ENCODE data around the gene PACS1. TPM values are rescaled to one million over a fixed set of nuclear protein-coding genes. Genes with fewer than 3 reads are reported as not detected.

The PACS1 gene
- polyA plus RNA-seq, 3 donors, result 44.0 to 50.8 (median 45.6) TPM

DNA sequence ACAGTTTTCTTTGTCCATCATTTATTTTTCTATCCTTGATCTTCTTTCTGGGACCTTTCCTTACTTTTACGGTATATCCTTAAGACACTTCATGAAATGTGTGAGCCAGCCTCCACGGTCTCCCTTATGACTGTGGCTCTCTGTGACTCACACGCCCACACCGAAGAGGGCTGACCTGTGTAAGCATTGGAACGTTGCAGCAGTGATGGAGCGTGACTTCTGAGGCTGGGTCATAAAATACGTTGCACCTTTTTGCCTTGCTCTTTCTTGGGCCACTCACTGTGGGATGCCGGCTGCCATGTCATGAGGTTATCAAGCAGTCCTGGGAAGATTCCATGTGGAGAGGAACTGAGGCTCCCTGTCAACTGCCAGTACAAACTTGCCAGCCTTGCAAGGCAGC lies 102.1 kb downstream of the PACS1 start:
- DNase-seq (ENCODE audit: low read depth in 3 of 3, low spot score in 2 of 3), result peak in 1 of 3 donors; percentile 21

DNA sequence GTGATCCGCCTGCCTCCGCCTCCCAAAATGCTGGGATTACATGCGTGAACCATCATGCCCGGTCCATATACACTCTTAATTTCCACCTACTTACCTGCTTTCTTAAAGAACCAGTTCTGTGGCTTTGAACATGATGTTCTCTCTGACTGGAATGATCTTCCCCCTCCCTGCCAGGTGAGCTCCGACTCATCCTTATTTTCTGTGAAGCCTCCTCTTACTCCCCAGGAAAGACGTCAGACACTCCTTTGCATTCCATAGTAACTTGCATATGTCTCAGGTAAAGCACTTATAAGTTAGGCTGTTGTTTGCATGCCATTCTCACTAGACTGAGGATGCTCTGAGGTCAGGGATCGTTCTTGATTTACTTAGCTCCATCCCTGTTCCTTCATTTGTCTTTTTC lies 106.6 kb downstream of the PACS1 start:
- no peak for DNase-seq (ENCODE audit: low read depth in 3 of 3, low spot score in 2 of 3)

DNA sequence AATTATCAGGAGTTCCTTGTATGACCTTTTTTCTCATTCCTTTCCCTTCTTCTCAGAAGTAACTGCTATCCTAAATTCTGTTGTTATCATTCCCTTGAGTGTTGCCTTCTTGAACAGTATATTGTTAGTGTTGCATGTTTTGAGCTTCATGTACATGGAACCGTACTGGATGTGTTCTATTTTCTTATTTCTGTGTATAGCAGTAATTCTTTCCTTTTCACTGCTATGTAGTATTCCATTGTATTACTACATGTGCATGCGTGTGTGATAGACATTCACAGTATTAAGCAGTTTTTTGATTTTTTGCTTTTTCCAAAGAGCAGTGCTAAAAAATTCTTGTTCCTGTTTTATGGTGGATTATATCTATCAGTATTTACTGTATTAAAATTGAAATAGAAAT lies 108.1 kb downstream of the PACS1 start:
- DNase-seq (ENCODE audit: low read depth in 3 of 3, low spot score in 2 of 3), result no peak

DNA sequence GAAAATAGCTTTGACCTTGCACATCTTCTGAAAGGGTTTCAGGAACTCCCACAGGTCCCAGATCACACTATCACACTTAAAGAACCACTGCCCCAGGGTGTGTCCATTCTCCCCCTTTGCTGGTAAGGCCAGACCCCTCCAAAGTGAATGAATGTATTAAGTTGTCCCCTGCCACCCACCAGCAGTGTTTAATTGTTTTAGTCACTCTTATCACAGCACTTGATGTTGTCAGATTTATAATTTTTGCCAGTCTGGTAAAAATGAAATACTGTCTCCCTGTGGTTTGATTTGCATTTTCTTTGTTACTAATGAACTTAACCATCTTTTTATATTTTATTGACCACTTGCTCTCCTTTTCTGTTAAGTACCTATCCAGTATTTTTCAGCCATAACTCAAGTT lies 108.8 kb downstream of the PACS1 start:
- no peak for DNase-seq (ENCODE audit: low read depth in 3 of 3, low spot score in 2 of 3)

DNA sequence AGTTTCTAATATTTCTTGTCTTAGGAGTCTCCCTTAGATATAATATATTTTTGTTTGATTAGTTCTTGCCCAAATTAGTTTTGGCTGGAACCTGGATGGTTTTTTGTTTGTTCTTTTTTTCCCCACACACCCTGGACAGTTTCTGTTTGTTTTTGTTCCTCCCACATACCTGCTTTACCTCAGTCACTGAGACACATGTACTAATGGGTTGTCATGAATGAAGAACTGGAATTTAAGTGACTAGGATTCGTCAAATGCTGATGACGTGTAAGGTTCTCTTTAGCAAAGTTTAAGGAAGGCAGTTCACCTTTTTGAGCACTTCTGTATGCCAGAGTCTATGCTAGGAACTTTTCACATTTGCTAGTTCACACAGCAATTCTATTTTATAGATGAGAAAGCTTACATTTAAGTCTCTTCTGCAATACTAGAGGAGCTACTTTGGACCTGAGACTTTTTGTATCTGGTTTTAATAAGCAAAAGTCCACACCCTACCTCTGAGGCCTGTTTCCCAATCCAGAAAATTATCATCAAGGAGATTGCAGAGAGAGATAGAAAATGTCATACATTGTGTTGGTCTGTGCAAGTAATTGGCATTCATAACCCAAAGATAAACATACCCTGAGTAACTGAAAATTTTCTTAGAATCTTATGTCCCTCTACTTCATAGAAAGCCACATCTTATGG lies 111.7 kb downstream of the PACS1 start:
- no peak for DNase-seq (ENCODE audit: low read depth in 3 of 3, low spot score in 2 of 3)

GRCh38 chr11:66183494-66184048 lies 113.5 kb downstream of the PACS1 start:
- no peak for DNase-seq (ENCODE audit: low read depth in 3 of 3, low spot score in 2 of 3)

DNA sequence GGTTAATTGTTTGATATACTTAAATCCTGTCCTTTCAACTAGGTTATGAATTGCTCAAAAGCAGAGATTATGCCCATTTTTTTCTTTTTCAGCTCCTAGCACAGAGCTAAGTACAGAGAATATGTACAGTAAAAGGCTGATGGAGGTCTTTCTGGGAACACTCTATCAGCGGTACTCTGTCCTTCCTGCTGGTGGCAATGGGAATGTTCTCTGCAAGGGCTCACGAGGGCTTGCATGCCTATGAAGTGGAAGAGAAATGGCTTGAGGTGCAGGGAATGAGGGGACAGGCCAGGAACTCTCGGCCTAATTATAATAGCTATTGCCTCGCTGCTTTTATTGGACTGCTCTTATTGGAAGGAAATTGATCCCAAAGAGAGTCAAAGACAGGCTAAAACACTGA lies 114.7 kb downstream of the PACS1 start:
- no peak for DNase-seq (ENCODE audit: low read depth in 3 of 3, low spot score in 2 of 3)

- DNase-seq (ENCODE audit: low read depth in 3 of 3, low spot score in 2 of 3), result no peak
Measured at GRCh38 chr11:66186470-66186869, 116.4 kb downstream of the PACS1 start.

DNA sequence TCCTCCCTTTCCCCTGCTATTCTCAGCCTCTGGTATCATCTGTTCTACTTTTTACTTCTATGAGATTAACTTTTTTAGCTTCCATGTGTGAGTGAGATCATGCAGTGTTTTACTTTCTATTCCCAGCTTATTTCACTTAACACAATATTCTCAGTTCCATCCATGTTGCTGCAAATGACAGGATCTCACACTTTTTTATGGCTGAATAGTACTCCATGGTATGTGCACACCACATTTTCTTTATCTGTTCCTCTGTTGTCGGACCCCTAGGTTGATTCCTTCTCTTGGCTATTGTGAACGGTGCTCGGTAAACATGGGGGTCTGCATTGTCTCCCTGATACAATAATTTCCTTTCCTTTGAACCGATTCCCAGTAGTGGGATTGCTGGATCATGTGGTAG lies 117.4 kb downstream of the PACS1 start:
- no peak for DNase-seq (ENCODE audit: low read depth in 3 of 3, low spot score in 2 of 3)

- DNase-seq (ENCODE audit: low read depth in 3 of 3, low spot score in 2 of 3), result no peak
Measured at GRCh38 chr11:66188580-66188979, 118.5 kb downstream of the PACS1 start.

- DNase-seq (ENCODE audit: low read depth in 3 of 3, low spot score in 2 of 3), result no peak
Measured at GRCh38 chr11:66189031-66189745, 119.1 kb downstream of the PACS1 start.

- no peak for DNase-seq (ENCODE audit: low read depth in 3 of 3, low spot score in 2 of 3)
Measured at GRCh38 chr11:66190786-66191185, 120.7 kb downstream of the PACS1 start.

DNA sequence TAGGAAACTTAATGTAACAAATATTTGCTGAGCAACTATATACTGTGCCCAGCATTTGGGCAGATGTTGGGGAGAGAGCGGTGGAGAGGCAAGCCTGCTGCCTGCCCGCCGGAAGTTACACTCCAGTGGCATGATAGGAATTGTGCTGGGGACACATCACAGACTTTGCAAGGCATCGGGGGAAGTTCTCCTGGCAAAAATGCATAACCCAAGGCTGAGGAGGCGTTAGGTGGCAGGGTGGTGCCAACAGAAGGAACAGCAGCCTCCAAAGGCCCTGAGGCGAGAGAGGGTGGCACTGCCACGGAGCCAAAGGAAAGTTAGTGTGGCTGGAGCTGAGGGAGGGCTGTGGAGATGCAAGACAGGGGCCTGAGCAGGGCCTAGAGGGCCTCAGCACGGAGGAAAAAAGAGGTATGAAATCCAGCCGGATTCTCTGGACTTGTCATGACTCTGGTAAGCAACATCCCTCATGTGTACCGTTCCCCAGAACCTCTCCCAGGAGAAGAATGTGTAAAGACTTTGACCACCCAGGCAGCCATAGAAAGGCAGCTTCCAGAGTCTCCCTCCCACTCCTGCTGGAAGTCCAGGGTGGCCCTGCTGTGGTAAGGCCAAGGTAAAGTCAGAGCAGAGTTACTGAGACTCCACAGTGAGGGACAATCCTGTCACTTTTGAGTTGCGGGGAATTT lies 122.2 kb downstream of the PACS1 start:
- no peak for DNase-seq (ENCODE audit: low read depth in 3 of 3, low spot score in 2 of 3)

- no peak for DNase-seq (ENCODE audit: low read depth in 3 of 3, low spot score in 2 of 3)
Measured at GRCh38 chr11:66194391-66194790, 124.3 kb downstream of the PACS1 start.

GRCh38 chr11:66195867-66196266 lies 125.8 kb downstream of the PACS1 start:
- no peak for DNase-seq (ENCODE audit: low read depth in 3 of 3, low spot score in 2 of 3)

DNA sequence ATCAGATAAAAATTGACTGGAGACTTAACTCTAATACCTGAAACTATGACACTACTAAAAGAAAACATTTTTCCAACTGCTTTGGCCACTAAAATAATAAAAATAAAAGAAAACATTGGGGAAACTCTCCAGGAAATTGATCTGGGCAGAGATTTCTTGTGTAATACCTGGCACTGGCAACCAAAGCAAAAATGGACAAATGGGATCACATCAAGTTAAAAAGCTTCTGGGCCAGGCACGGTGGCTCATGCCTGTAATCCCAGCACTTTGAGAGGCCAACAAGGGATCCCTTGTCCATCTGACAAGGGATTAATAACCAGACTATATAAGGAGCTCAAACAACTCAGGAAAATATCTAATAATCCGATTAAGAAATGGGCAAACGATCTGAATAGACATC lies 133.8 kb downstream of the PACS1 start:
- DNase-seq (ENCODE audit: low read depth in 3 of 3, low spot score in 2 of 3), result no peak

- no peak for DNase-seq (ENCODE audit: low read depth in 3 of 3, low spot score in 2 of 3)
Measured at GRCh38 chr11:66204412-66204811, 134.3 kb downstream of the PACS1 start.

GRCh38 chr11:66207816-66208215 lies 137.7 kb downstream of the PACS1 start:
- DNase-seq (ENCODE audit: low read depth in 3 of 3, low spot score in 2 of 3), result no peak

DNA sequence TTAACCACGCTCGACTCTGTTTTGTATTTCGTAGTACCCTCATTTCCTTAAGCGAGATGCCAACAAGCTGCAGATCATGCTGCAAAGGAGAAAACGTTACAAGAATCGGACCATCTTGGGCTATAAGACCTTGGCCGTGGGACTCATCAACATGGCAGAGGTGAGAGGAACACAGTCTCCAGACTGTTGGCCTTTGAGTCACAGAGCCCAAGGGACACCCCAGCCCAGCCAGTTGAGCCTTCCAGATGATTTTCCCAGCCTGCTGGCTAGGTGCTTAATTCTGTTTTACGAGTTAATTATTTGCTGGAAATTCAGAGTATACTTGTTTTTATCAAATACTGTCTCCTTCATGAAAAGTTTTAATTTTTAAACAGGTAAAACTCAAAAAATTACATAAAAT lies 141.0 kb downstream of the PACS1 start:
- no peak for DNase-seq (ENCODE audit: low read depth in 3 of 3, low spot score in 2 of 3)

- no peak for DNase-seq (ENCODE audit: low read depth in 3 of 3, low spot score in 2 of 3)
Measured at GRCh38 chr11:66216911-66217310, 146.8 kb downstream of the PACS1 start.

DNA sequence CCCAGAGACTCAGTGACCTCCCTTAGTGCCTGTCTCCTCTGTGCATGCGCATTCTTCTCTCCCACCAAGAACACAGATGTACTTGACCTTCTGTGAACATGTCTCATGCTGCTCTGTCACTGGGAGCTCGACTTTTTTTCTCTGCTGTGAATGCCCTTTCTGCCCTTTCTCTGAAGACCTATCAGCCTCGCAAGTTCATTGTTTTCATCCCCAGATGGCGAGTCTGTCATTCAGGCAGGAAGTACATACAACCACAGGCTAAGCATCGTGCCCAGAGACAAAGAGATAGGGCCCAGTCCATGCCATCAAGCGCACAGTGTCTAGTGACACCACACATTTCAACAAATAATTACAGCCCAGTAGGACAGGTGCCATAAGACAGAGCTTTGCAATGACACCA lies 148.0 kb downstream of the PACS1 start:
- DNase-seq (ENCODE audit: low read depth in 3 of 3, low spot score in 2 of 3), result no peak
